Right hindlimb (tissue), 1 donor: ENCODE data around the gene CARD18.

Experiments
- DNase-seq: peaks from one replicate; pipeline ENCODE4 v3.0.0-alpha.2; 2018

Gene CARD18

DNA sequence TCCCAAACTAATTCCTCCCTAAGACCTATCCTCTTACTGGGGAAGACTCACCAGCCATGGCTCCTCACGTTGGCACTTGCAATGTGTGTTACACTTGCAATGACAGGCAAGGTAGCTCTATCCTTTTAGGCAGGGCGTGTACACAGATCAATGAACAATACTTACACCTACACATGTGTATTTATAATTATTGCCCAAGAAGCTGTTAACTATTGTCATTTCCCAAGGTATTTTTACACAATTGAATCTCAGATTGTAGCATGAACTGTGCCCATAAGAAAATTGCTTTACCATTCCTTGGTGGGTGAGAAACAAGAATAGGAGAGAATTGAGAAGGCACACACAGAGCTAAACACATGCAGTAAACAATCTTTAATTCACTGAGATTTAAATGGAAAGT is at the start of gene CARD18:
CARD18 (minus strand) TSS at position 101 of the 400 bp plus-strand sequence; CDS start at position 58, 43 bp downstream.
- no peak for DNase-seq

DNA sequence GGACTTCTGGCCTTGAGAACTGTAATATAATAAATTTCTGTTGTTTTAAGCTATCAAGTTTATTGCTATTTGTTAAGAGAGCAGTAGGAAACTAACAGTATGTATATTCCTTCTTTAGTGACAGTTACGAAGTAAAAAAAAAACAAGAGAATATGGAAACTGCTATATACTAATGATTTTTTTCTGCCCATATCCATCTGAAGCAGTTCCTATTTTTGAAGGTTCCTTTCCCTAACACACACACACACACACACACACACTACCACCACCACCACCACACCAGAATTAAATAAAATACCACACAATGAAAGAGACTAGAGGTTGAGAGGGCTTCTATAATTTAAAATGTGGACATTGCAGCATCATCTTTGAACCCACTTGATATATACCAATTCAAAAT is 44.4 kb upstream of the CARD18 start:
- no peak for DNase-seq

DNA sequence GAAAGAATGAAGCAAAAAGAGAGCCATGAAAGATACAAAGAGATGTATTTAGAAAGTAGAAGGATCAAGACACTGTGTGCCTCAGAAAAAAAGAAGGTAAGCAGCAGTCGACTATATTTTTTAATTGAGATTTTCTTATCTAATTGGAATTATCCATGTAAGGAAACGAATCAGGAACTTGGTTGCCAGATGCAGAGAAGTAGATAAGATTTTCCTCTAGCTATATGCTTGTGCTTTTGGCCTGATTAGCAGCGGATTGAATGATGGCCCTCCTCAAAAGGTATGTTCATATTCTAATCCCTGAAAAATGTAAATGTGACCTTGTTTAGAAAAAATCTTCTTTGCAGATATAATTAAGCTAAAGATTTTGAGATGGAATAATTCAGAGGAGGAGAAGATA is 43.9 kb upstream of the CARD18 start:
- no peak for DNase-seq

DNA sequence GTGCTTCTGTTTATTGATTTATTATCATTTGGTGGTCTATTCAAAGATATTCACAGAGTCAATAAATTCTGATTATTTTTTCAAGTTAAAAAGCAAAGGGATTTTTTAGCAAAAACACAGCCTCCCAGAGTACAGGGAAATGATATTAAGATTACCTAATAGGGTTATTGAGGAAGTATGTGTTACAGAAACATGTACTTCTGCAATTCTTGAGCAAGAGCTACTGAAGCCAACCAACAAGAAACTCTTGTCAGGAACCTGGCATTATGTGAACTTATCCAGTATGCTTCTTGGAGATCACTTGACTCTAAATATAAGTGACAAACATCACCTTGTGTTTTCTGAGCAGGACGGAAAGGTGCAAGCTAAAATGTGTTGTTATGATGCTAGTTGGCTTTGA is 42.0 kb upstream of the CARD18 start:
- DNase-seq = no peak

GRCh38 chr11:105181100-105181499 is 41.5 kb upstream of the CARD18 start:
- no peak for DNase-seq

- DNase-seq = no peak
Observed at GRCh38 chr11:105179542-105180278, 40.1 kb upstream of the CARD18 start.

- no peak for DNase-seq
Observed at GRCh38 chr11:105177658-105178057, 38.1 kb upstream of the CARD18 start.

DNA sequence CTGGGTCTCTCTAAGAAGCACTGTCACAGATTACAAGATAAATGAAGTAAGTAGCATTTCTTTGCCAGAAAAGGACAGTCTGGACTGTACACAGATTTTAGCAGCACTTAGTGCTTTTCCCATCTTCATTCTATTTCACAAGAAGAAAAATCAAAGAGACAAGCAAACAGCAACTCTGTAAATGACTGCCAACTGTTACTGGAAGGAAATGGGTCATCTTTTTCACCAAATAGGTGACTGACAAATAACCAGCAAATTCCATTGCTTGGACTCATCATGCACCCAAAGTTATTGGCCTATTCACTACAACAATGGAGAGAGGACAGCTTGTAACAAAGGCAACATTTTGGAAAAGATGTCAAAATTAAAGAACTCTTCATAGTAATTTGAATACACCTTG is 28.9 kb upstream of the CARD18 start:
- DNase-seq = no peak

- DNase-seq = no peak
Observed at GRCh38 chr11:105167244-105167643, 27.7 kb upstream of the CARD18 start.

DNA sequence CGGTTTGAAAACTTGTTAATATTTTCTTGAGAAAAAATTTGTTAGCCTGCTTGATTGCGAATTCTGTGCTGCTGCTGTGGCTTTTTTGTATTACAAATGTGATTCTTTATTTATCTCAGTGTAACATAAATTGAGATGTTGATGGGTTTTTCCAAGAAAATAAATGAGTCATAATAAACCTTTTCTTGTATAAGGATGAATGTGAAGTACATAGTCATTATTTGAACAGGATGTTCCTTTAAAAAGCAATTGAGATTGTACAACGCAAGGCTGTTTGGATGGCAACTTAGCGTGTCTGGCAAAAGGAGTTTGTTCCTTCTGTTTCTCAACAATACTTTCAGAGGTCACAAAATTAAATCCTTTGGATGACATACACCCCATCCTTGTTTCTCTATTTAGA is 24.6 kb upstream of the CARD18 start:
- no peak for DNase-seq

DNA sequence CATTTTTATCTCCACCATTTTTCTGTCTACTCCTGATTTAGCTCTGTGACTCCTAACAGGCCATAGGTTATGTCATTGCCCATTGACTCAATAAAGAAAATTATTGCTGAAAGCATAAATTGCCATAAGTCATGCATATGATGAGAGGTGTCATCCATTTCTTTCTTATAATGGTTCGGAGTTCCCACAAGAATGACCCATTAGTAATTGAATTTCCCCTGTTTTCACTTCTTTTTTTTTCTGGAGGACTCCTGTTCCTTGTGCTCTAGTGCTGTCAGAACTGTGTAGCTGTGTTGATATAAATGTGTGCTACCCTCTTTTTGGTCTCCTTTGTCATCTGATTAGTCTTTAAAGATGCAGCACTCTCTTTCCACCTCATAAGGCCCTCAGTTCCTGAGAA is 22.9 kb upstream of the CARD18 start:
- DNase-seq = no peak

GRCh38 chr11:105158436-105158835 is 18.9 kb upstream of the CARD18 start:
- DNase-seq = no peak

DNA sequence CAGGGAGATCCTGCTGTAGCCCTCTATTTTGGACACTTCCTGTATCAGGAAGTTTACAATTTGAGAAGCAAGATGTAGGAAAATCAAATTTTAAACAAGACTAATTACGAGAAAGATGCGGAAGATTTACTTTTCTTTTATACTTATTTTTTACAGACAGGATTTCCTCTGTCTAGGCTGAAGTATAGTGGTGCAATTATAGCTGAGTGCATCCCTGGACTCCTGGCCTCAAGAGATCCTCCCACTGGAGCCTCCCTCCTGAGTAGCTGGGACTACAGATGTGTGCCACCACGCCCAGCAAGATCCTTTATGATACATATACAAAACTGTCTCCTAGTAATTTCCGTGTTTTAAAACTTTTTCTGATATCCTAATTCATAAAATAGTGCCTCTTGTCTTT is 17.2 kb upstream of the CARD18 start:
- no peak for DNase-seq

- no peak for DNase-seq
Observed at GRCh38 chr11:105156231-105156630, 16.7 kb upstream of the CARD18 start.

DNA sequence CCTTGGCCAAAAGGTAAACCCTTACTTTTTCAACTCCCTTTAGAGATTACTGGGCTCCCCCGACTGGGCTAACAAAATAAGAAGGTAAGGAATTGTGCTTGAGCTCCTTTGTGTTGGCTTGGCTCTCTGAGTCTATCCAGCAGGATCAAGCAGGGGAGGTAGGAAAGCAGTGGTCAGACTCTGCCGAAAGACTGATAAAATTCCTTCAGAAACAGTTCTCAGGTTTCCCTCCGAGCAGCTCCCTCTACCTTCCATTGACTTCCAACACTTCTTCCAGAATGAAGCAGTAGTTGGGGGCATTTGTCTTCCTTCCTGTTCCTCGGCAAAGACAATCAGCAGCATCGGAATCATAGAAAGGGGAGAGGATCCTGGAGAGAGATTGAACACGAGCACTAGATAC is 16.1 kb upstream of the CARD18 start:
- no peak for DNase-seq

GRCh38 chr11:105153392-105153791 is 13.8 kb upstream of the CARD18 start:
- DNase-seq = no peak

- DNase-seq = no peak
Observed at GRCh38 chr11:105152560-105152959, 13.0 kb upstream of the CARD18 start.

DNA sequence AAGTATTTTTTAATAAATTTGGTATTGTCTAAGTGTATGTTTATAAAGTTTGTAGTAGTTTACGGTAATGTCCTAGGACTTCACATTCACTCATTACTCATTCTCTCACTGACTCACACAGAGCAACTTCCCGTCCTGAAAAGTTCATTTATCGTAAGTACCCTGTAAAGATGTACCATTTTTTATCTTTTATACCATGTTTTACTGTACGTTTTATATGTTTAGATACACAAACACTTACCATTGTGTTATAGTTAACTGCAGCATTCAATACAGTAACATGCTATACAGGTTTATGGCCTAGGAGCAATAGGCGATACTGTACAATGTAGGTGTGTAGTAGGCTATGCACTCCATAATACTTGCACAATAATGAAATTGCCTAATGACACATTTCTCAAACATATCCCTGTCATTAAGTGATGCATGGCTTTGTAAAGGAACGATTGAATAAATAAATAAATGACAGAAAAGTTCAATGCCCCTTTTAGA is 12.5 kb upstream of the CARD18 start:
- no peak for DNase-seq

DNA sequence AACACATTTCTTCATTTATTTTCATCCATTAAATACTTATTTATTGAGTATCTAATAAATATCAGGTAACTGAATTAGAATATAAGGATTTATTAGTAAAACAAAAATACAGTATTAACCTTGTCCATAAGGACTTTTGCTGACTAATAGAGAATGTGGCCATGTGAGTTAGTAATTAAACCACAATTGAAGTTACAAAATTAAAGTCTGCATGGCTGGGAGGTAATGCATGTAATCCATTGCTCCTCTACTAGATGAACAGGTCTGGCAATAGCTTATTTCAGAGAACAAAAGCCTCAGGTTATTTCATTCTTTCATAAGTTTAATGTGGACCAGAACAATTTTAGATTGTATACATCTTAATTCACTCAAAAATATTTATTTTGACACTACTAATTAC is 9.9 kb upstream of the CARD18 start:
- DNase-seq = no peak

DNA sequence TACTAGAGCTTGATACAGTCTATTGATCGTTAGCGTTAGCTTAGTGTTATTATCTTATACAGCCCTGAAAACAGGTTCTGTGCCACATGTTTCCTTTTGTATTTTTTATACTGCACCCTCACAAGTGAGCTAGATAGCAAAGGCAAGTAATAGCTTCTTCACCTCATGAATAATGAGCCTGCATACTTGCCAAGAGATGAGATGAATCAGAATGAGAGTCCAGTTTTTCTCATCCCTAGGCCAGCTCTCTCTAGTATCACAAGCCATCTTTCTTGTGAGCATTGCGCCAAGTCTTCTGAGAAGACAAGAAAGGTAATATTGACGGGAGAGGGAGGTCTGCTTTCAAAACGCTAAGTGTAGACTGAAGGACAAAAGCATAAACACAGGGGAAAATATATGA is 8.7 kb upstream of the CARD18 start:
- no peak for DNase-seq

- no peak for DNase-seq
Observed at GRCh38 chr11:105144887-105145286, 5.3 kb upstream of the CARD18 start.

DNA sequence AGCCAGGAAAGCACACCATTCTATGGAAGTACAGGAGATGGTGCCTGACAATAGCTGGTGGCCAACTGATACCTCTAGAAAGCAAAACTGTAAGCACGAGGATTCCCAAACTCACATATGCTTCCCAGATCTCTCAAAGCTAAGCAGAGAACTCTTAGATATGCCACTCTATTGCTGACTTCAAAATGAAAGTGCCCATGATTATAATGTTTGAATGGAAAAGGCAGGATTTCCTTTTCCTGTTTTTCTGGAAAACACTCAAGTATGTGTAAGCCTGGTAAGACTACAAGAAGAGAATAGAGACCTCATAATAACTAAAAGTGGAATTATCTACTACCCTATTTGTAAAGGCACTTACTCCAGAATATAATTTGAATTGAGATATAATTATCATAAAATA is 2.6 kb upstream of the CARD18 start:
- DNase-seq = no peak

GRCh38 chr11:105137286-105137685 is 2.3 kb downstream of the CARD18 start:
- DNase-seq = no peak

- no peak for DNase-seq
Observed at GRCh38 chr11:105135883-105136282, 3.7 kb downstream of the CARD18 start.
